ENCODE measurements around the gene TRIP13.
"Not testable (repeated sequence)": the region's sequence is repeated elsewhere in the genome, so short reads cannot be mapped to it uniquely, and the experiment has no call there.

The TRIP13 gene

GRCh38 chr5:873328-873727 is 19.4 kb upstream of the TRIP13 start:
- no peak for DNase-seq

- DNase-seq = no peak
Measured at GRCh38 chr5:875931-876330, 16.8 kb upstream of the TRIP13 start.

- no peak for DNase-seq
Measured at GRCh38 chr5:876398-877365, 16.0 kb upstream of the TRIP13 start.

GRCh38 chr5:878125-878524 is 14.6 kb upstream of the TRIP13 start:
- DNase-seq = no peak

- not testable (repeated sequence) for DNase-seq
Measured at GRCh38 chr5:878677-879076, 14.0 kb upstream of the TRIP13 start.

GRCh38 chr5:880816-881550 is 11.7 kb upstream of the TRIP13 start:
- DNase-seq = no peak

GRCh38 chr5:881551-881935 is 11.1 kb upstream of the TRIP13 start:
- no peak for DNase-seq

- DNase-seq = no peak
Measured at GRCh38 chr5:882253-883183, 10.2 kb upstream of the TRIP13 start.

- DNase-seq = no peak
Measured at GRCh38 chr5:883475-884181, 9.1 kb upstream of the TRIP13 start.

GRCh38 chr5:884345-885126 is 8.1 kb upstream of the TRIP13 start:
- no peak for DNase-seq

GRCh38 chr5:885127-885442 is 7.6 kb upstream of the TRIP13 start:
- DNase-seq = no peak

GRCh38 chr5:885529-885928 is 7.2 kb upstream of the TRIP13 start:
- DNase-seq = no peak

GRCh38 chr5:886036-886435 is 6.6 kb upstream of the TRIP13 start:
- DNase-seq = no peak

GRCh38 chr5:886716-887325 is 5.9 kb upstream of the TRIP13 start:
- DNase-seq = no peak

GRCh38 chr5:887947-888637 is 4.6 kb upstream of the TRIP13 start:
- DNase-seq = no peak

- DNase-seq = no peak
Measured at GRCh38 chr5:888638-889035, 4.0 kb upstream of the TRIP13 start.

GRCh38 chr5:889075-889710 is 3.5 kb upstream of the TRIP13 start:
- no peak for DNase-seq

- no peak for DNase-seq
Measured at GRCh38 chr5:891117-891836, 1.4 kb upstream of the TRIP13 start.

GRCh38 chr5:891837-892393 is 769 bp upstream of the TRIP13 start:
- no peak for DNase-seq
